Vagina (tissue), 2 donors: ENCODE results near the gene NRXN3. TPM values are rescaled to one million over a fixed set of nuclear protein-coding genes. Genes with fewer than 3 reads are reported as not detected.

Experiments used
- DNase-seq, 2 donors: peaks; one replicate each; pipeline ENCODE4 v3.0.0-alpha.2; 2017; ENCODE audit errors: extremely low spot score in 2 of 2
- H3K27ac ChIP-seq: fragments of 200-600 bp; sonication (generic); one replicate; pipeline ENCODE4 v1.5.1; 2019
- H3K27me3 ChIP-seq: fragments of 200-600 bp; sonication (generic); one replicate; pipeline ENCODE4 v1.5.1; 2019
- H3K36me3 ChIP-seq, 2 donors: fragments of 200-600 bp; sonication (generic); one replicate each; pipeline ENCODE4 v1.5.1; 2017 to 2019
- H3K4me1 ChIP-seq: fragments of 200-600 bp; sonication (generic); one replicate; pipeline ENCODE4 v1.5.1; 2019
- H3K4me3 ChIP-seq, 2 donors: fragments of 200-600 bp; sonication (generic); 1 replicate in 1 of 2; 2 replicates in 1 of 2; pipeline ENCODE4 v1.5.1; 2016 to 2019
- H3K9me3 ChIP-seq: fragments of 200-600 bp; sonication (generic); one replicate; pipeline ENCODE4 v1.5.1; 2019
- CTCF ChIP-seq, 3 experiments: fragments of 450-650 bp in 2 of 3; fragments of 200-600 bp in 1 of 3; sonication (generic) in 1 of 3; IDR thresholded peaks; one replicate each; pipeline ENCODE4 v1.5.1; 2017 to 2019; ENCODE audit warnings: antibody characterized with exemption in 3 of 3, mild to moderate bottlenecking in 2 of 3, moderate library complexity in 2 of 3
- POLR2A ChIP-seq, 2 donors: fragments of 450-650 bp; IDR thresholded peaks; one replicate each; pipeline ENCODE4 v1.6.1; 2017; ENCODE audit warnings: antibody characterized with exemption in 2 of 2, mild to moderate bottlenecking in 2 of 2, moderate library complexity in 2 of 2
- POLR2AphosphoS5 ChIP-seq, 2 donors: sonication (generic); formaldehyde crosslinking; IDR thresholded peaks; one replicate each; pipeline ENCODE4 v1.9.0; 2017; ENCODE audit warnings: antibody characterized with exemption in 2 of 2, mild to moderate bottlenecking in 2 of 2, low read depth in 1 of 2; ENCODE audit not compliant: insufficient read depth in 1 of 2
- intact Hi-C: fragments of 100-400 bp; cut with DNase I; formaldehyde crosslinking; loops from one replicate; pipeline ENCODE4 v1.15.1; 2023
- total RNA-seq: library from RNA; depleted of rRNA; stranded (reverse); fragments of >200 nt; gene quantifications from one replicate; pipeline ENCODE4 v1.2.3, GENCODE V29; 2016

Gene NRXN3
- total RNA-seq, 1 donor from 2014 or later: 4.7 TPM

GRCh38 chr14:78612666-78613065, 442.5 kb downstream of the NRXN3 start:
- Histone ChIP-seq H3K9me3 (no peaks in the 10 kb centered on the region), H3K36me3 (no peaks in the 10 kb centered on the region), H3K27me3 (no peaks in the 10 kb centered on the region), H3K4me1 (no peaks in the 10 kb centered on the region), H3K27ac (no peak overlapping the region), H3K4me3 (no peak overlapping the region)
- TF ChIP-seq POLR2AphosphoS5 (IDR thresholded peaks at IDR 0.05; ENCODE audit: insufficient read depth in 1 of 2, low read depth in 1 of 2) (no peak), CTCF (IDR thresholded peaks at IDR 0.05) (no peak), POLR2A (IDR thresholded peaks at IDR 0.05) (no peak)
- intact Hi-C loops: no loop called here
- DNase-seq: no peak

GRCh38 chr14:78614593-78614992, 444.4 kb downstream of the NRXN3 start:
- no peak for DNase-seq
- Histone ChIP-seq H3K36me3 (no peaks in the 10 kb centered on the region), H3K4me3 (no peak overlapping the region), H3K27ac (no peak overlapping the region), H3K9me3 (no peaks in the 10 kb centered on the region), H3K4me1 (no peaks in the 10 kb centered on the region), H3K27me3 (no peaks in the 10 kb centered on the region)
- no peak for TF ChIP-seq POLR2AphosphoS5 (IDR thresholded peaks at IDR 0.05; ENCODE audit: insufficient read depth in 1 of 2, low read depth in 1 of 2)
- no peak for TF ChIP-seq CTCF (IDR thresholded peaks at IDR 0.05)
- no peak for TF ChIP-seq POLR2A (IDR thresholded peaks at IDR 0.05)
- intact Hi-C loops: no loop called here

- no peaks in the 10 kb centered on the region for H3K9me3 ChIP-seq
- intact Hi-C loops: no loop called here
These were observed 447.6 kb downstream of the NRXN3 start for GRCh38 chr14:78617735-78618134.

GRCh38 chr14:78618368-78618767, 448.2 kb downstream of the NRXN3 start:
- Histone ChIP-seq H3K9me3 (no peaks in the 10 kb centered on the region), H3K4me1 (no peaks in the 10 kb centered on the region), H3K36me3 (no peaks in the 10 kb centered on the region), H3K4me3 (no peak overlapping the region), H3K27me3 (no peaks in the 10 kb centered on the region), H3K27ac (no peak overlapping the region)
- TF ChIP-seq POLR2A (IDR thresholded peaks at IDR 0.05) (no peak), CTCF (IDR thresholded peaks at IDR 0.05) (no peak), POLR2AphosphoS5 (IDR thresholded peaks at IDR 0.05; ENCODE audit: insufficient read depth in 1 of 2, low read depth in 1 of 2) (no peak)
- no peak for DNase-seq
- intact Hi-C loops: no loop called here

More at GRCh38 chr14:78617735-78618134, 447.6 kb downstream of the NRXN3 start:
- TF ChIP-seq CTCF (IDR thresholded peaks at IDR 0.05) (no peak), POLR2AphosphoS5 (IDR thresholded peaks at IDR 0.05; ENCODE audit: insufficient read depth in 1 of 2, low read depth in 1 of 2) (no peak), POLR2A (IDR thresholded peaks at IDR 0.05) (no peak)
- no peaks in the 10 kb centered on the region for H3K27me3 ChIP-seq
- H3K4me1 ChIP-seq: no peaks in the 10 kb centered on the region
- DNase-seq: no peak
- no peak overlapping the region for H3K4me3 ChIP-seq
- H3K27ac ChIP-seq: no peak overlapping the region
- no peaks in the 10 kb centered on the region for H3K36me3 ChIP-seq

GRCh38 chr14:78627114-78627513, 456.9 kb downstream of the NRXN3 start:
- H3K9me3 ChIP-seq: no peaks in the 10 kb centered on the region
- H3K4me1 ChIP-seq: no peaks in the 10 kb centered on the region
- TF ChIP-seq POLR2AphosphoS5 (IDR thresholded peaks at IDR 0.05; ENCODE audit: insufficient read depth in 1 of 2, low read depth in 1 of 2): no peak
- no peak for TF ChIP-seq CTCF (IDR thresholded peaks at IDR 0.05)
- no peak for TF ChIP-seq POLR2A (IDR thresholded peaks at IDR 0.05)
- intact Hi-C loops: no loop called here
- H3K27me3 ChIP-seq: no peaks in the 10 kb centered on the region
- no peak overlapping the region for H3K27ac ChIP-seq
- H3K36me3 ChIP-seq: no peaks in the 10 kb centered on the region
- H3K4me3 ChIP-seq: no peak overlapping the region
- DNase-seq: no peak
